ENCODE measurements around the gene SERGEF. TPM values are rescaled to one million over a fixed set of nuclear protein-coding genes. Genes with fewer than 3 reads are reported as not detected.

The SERGEF gene
- total and polyA plus RNA-seq, 10 of the 15 experiments (the other 5 are each of a cell fraction or from before 2014, with no cell fraction given): 14.6 to 27.8 (median 22.4) TPM

DNA sequence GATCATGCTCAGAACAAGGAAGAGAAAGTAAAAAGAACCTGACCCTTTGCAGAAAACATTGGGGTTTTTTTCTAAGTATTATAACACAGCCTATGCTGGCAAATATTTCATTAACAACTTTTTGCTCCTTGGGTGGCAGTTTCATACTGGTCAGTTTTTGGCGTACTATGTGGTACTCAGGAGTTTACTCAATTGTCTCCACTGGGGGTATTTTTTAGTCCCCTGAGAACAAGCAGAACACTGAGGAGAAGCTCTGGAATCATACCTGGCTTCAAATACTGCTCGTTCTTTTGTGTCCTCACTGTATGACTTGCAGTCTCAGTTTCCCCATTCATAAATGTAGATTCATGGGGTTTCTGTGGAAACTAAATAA is 90.4 kb downstream of the SERGEF start:
- 10% methylated on average over 2 of the region's 2 CpGs for WGBS (ENCODE audit: insufficient coverage, insufficient replicate concordance, low lambda C conversion rate, missing lambda C conversion rate)
- CTCF ChIA-PET: interaction anchor here (1.1 to 1.3 kb wide), 3 partner anchors 9 to 193 kb away, joined by 3 to 4 read pairs (median 3); no protein-coding TSS in a partner anchor
- TF ChIP-seq SMAD5 (IDR thresholded peaks at IDR 0.05; ENCODE audit: low read depth): no peak
- TF ChIP-seq TCF3 (IDR thresholded peaks at IDR 0.05; ENCODE audit: borderline replicate concordance, insufficient read depth, low read depth, low read length): no peak
- TF ChIP-seq IRF3 (IDR thresholded peaks at IDR 0.05): no peak
- no peak for TF ChIP-seq ATF7 (IDR thresholded peaks at IDR 0.05; ENCODE audit: low read depth)
- TF ChIP-seq SREBF1 (IDR thresholded peaks at IDR 0.05; ENCODE audit: low read length): no peak
- TF ChIP-seq CHD4 (IDR thresholded peaks at IDR 0.05): no peak
- TF ChIP-seq EP300 (IDR thresholded peaks at IDR 0.05; ENCODE audit: borderline replicate concordance in 1 of 2, control insufficient read depth in 1 of 2, low read depth in 2 of 2, low read length in 2 of 2): no peak
- no peak for TF ChIP-seq PML (IDR thresholded peaks at IDR 0.05; ENCODE audit: low read length)
- no peak for TF ChIP-seq ELK1 (IDR thresholded peaks at IDR 0.05; ENCODE audit: low read depth, low read length)
- no peak for TF ChIP-seq WRNIP1 (IDR thresholded peaks at IDR 0.05; ENCODE audit: borderline replicate concordance, low read depth, low read length)
- TF ChIP-seq YBX1 (IDR thresholded peaks at IDR 0.05): no peak
- no peak for TF ChIP-seq NFXL1 (IDR thresholded peaks at IDR 0.05; ENCODE audit: borderline replicate concordance)
- TF ChIP-seq SP1 (IDR thresholded peaks at IDR 0.05; ENCODE audit: low read depth, low read length): no peak
- TF ChIP-seq ZBTB11 (CRISPR knock-in tag; IDR thresholded peaks at IDR 0.05): no peak
- no peak for TF ChIP-seq ATF2 (IDR thresholded peaks at IDR 0.05; ENCODE audit: low read length)
- TF ChIP-seq, protein P1, sequence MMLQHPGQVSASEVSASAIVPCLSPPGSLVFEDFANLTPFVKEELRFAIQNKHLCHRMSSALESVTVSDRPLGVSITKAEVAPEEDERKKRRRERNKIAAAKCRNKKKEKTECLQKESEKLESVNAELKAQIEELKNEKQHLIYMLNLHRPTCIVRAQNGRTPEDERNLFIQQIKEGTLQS (IDR thresholded peaks at IDR 0.05; ENCODE audit: borderline replicate concordance, extremely low read depth, low read depth, low read length): no peak
- TF ChIP-seq SMC3 (IDR thresholded peaks at IDR 0.05; ENCODE audit: borderline replicate concordance, low read length): no peak
- TF ChIP-seq HDGF (IDR thresholded peaks at IDR 0.05): no peak
- TF ChIP-seq PAX8 (IDR thresholded peaks at IDR 0.05): no peak
- TF ChIP-seq JUND (IDR thresholded peaks at IDR 0.05; ENCODE audit: low read depth, low read length): no peak
- in situ Hi-C loops (cut with MboI) (no loop called here), intact Hi-C loops (cut with micrococcal nuclease; ENCODE audit: unreplicated experiment) (no loop called here)
- Histone ChIP-seq H3K4me3 (no peak overlapping the region), H3K4me2 (ENCODE audit: control insufficient read depth, insufficient read depth) (no peak overlapping the region), H3K27me3 (replicated peaks in 1 of 2; ENCODE audit: control insufficient read depth in 2 of 2, insufficient read depth in 2 of 2, low read length in 1 of 2) (no peaks in the 10 kb centered on the region), H4K20me1 (ENCODE audit: control insufficient read depth, insufficient read depth) (no peaks in the 10 kb centered on the region), H3K27ac (ENCODE audit: control insufficient read depth, insufficient read depth) (no peak overlapping the region), H3K9ac (ENCODE audit: control insufficient read depth, insufficient read depth, low read length) (no peak overlapping the region), H3K9me3 (replicated peaks; ENCODE audit: control insufficient read depth, insufficient read depth, low read length) (no peaks in the 10 kb centered on the region), H3K79me2 (ENCODE audit: control insufficient read depth, insufficient read depth, low read length) (no peaks in the 10 kb centered on the region), H3K4me1 (ENCODE audit: control insufficient read depth, insufficient read depth, low read length) (no peaks in the 10 kb centered on the region; the same call in 1 of the 2 replicates), H3K36me3 (ENCODE audit: control insufficient read depth in 2 of 2, insufficient read depth in 2 of 2, low read length in 1 of 2) (peaks cover 0 to 2% of the 10 kb centered on the region in 2 experiments; a peak in 3 of 4 replicates), H2AFZ (ENCODE audit: control insufficient read depth, low read depth, low read length) (no peak overlapping the region)
- ATAC-seq (peak; percentile 57), FAIRE-seq (no peak), DNase-seq (ENCODE audit: low read depth, low spot score) (no peak)
- POLR2A ChIA-PET: no interaction called here
- BruUV-seq (replicated peaks): no TSS peak
- SMC1A ChIA-PET (ENCODE audit: uncharacterized antibody, unreplicated experiment): interaction anchor here (1.0 kb wide), 1 partner anchor 9 kb away, joined by 3 read pairs; no protein-coding TSS in a partner anchor
- RAD21 ChIA-PET (ENCODE audit: unreplicated experiment): no interaction called here
